Measurements from ENCODE around the gene ART1. TPM values are rescaled to one million over a fixed set of nuclear protein-coding genes. Genes with fewer than 3 reads are reported as not detected.
"Not testable (repeated sequence)": the region's sequence is repeated elsewhere in the genome, so short reads cannot be mapped to it uniquely, and the experiment has no call there.

Gene ART1
- total and polyA plus RNA-seq, 2 donors = 0.02 TPM; not detected in 1

DNA sequence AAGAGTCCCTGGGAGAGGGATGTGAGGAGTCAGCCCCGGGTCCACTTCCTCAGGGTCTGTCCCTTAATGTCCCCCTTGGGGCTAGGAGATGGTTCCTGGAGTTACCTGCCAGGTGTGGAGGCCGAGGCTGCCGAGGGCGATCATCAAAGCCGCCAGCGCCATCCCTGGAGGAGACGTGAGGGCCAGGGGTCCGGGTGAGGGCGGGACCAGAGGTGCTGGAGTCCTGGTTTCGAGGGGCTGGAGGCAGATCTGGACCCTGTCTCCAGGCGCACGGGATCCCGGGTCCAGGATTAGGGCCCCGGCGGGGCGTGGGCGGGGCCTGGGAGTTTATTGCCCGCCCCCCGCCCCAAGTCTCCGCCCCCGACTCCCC lies 3.2 kb upstream of the ART1 start, which contains the start of gene ART5:
Gene ART5 (minus strand): TSS at position 292 of the 370 bp plus-strand sequence. CDS start 130 bp downstream, at position 162.
- H3K27me3 ChIP-seq (ENCODE audit: control insufficient read depth in 2 of 2, insufficient read depth in 1 of 2, low read length in 1 of 2) = peaks cover 5 to 49% of the 10 kb centered on the region in 2 donors
- peak within 1 kb of the TSS; percentile 38 to 49 for H3K4me3 ChIP-seq (ENCODE audit: low read length in 2 of 2)
- peaks cover 7 to 8% of the 10 kb centered on the region in 2 donors for H3K4me1 ChIP-seq (ENCODE audit: control insufficient read depth in 2 of 2, insufficient read depth in 2 of 2, low read length in 2 of 2)
- no peak within 1 kb of the TSS for H3K27ac ChIP-seq (ENCODE audit: low read depth in 1 of 2, low read length in 1 of 2)
- H3K9me3 ChIP-seq (ENCODE audit: control insufficient read depth in 2 of 2, insufficient read depth in 1 of 2, low read length in 1 of 2) = peaks cover 0 to 8% of the 10 kb centered on the region in 2 donors
- no peak for DNase-seq (ENCODE audit: low read depth in 6 of 9, low spot score in 9 of 9)
- no peaks in the 10 kb centered on the region for H3K36me3 ChIP-seq (ENCODE audit: control insufficient read depth in 2 of 2, insufficient read depth in 2 of 2, low read length in 1 of 2)
- WGBS = 35% methylated on average over 21 of the region's 21 CpGs

GRCh38 chr11:3642071-3642951 lies 2.6 kb upstream of the ART1 start:
- DNase-seq (ENCODE audit: low read depth in 6 of 9, low spot score in 9 of 9) = peak; percentile 6 to 90 (median 54)
- Histone ChIP-seq H3K36me3 (ENCODE audit: control insufficient read depth in 2 of 2, insufficient read depth in 2 of 2, low read length in 1 of 2) (no peaks in the 10 kb centered on the region), H3K27ac (ENCODE audit: low read depth in 1 of 2, low read length in 1 of 2) (no peak overlapping the region), H3K4me1 (ENCODE audit: control insufficient read depth in 2 of 2, insufficient read depth in 2 of 2, low read length in 2 of 2) (peaks cover 7 to 8% of the 10 kb centered on the region in 2 donors), H3K27me3 (ENCODE audit: control insufficient read depth in 2 of 2, insufficient read depth in 1 of 2, low read length in 1 of 2) (peaks cover 5 to 49% of the 10 kb centered on the region in 2 donors), H3K9me3 (ENCODE audit: control insufficient read depth in 2 of 2, insufficient read depth in 1 of 2, low read length in 1 of 2) (peaks cover 0 to 8% of the 10 kb centered on the region in 2 donors), H3K4me3 (ENCODE audit: low read length in 2 of 2) (peak overlapping the region; percentile 38 to 49)
- WGBS = 3% methylated on average over 55 of the region's 55 CpGs

- H3K4me3 ChIP-seq (ENCODE audit: low read length in 2 of 2); H3K36me3 ChIP-seq (ENCODE audit: control insufficient read depth in 2 of 2, insufficient read depth in 2 of 2, low read length in 1 of 2): not testable (repeated sequence)
Measured at GRCh38 chr11:3643102-3643546, 1.8 kb upstream of the ART1 start.

DNA sequence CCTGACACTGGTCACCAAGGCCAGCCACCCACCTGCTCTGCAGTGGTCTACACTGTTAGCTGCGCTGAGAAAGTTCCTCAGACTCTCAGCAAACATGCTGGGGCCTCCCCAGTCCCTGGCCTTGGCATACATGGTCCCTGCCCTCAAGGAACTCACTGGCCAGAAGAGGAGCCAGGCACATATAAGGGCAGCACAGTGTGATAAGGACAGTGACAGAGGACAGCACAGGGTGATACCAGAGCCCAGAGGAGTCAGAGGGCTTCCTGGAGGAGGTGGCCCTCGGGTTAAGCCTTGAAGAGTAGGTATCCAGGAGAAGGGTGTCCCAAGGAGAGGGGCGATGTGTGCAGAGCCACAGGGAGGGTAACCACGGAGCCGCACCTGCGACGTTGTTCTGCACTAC lies 624 bp downstream of the ART1 start:
- Histone ChIP-seq H3K27ac (ENCODE audit: low read depth in 1 of 2, low read length in 1 of 2) (no peak overlapping the region), H3K36me3 (ENCODE audit: control insufficient read depth in 2 of 2, insufficient read depth in 2 of 2, low read length in 1 of 2) (no peaks in the 10 kb centered on the region), H3K4me1 (ENCODE audit: control insufficient read depth in 2 of 2, insufficient read depth in 2 of 2, low read length in 2 of 2) (peaks cover 7 to 8% of the 10 kb centered on the region in 2 donors), H3K4me3 (ENCODE audit: low read length in 2 of 2) (no peak overlapping the region), H3K9me3 (ENCODE audit: control insufficient read depth in 2 of 2, insufficient read depth in 1 of 2, low read length in 1 of 2) (peaks cover 0 to 8% of the 10 kb centered on the region in 2 donors), H3K27me3 (ENCODE audit: control insufficient read depth in 2 of 2, insufficient read depth in 1 of 2, low read length in 1 of 2) (peaks cover 5 to 45% of the 10 kb centered on the region in 2 donors)
- 86% methylated on average over 7 of the region's 7 CpGs for WGBS
- DNase-seq (ENCODE audit: low read depth in 6 of 9, low spot score in 9 of 9) = no peak

More at GRCh38 chr11:3643102-3643546, 1.8 kb upstream of the ART1 start:
- H3K9me3 ChIP-seq (ENCODE audit: control insufficient read depth in 2 of 2, insufficient read depth in 1 of 2, low read length in 1 of 2); H3K27ac ChIP-seq (ENCODE audit: low read depth in 1 of 2, low read length in 1 of 2); DNase-seq (ENCODE audit: low read depth in 6 of 9, low spot score in 9 of 9); H3K4me1 ChIP-seq (ENCODE audit: control insufficient read depth in 2 of 2, insufficient read depth in 2 of 2, low read length in 2 of 2): not testable (repeated sequence)
- H3K27me3 ChIP-seq (ENCODE audit: control insufficient read depth in 2 of 2, insufficient read depth in 1 of 2, low read length in 1 of 2) = peaks cover 5 to 49% of the 10 kb centered on the region in 2 donors
- 67% methylated on average over 11 of the region's 11 CpGs for WGBS

DNA sequence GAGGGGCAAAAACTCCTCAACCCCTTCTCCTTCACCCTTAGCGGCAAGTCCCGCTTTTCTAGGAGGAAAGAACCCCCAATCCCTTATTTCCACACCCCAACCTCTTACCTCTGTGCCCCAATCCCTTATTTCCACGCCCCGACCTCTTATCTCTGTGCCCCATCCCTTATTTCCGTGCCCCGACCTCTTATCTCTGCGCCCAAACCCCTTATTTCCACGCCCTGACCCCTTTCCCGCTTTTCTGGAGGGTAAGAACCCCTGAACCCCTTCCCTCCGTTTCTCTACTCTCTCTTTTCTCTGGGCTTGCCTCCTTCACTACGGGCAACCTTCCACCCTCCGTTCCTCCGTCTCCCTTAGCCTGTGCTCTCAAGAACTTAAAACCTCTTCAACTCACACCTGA lies 3.9 kb downstream of the ART1 start:
- not testable (repeated sequence) for H3K4me1 ChIP-seq (ENCODE audit: control insufficient read depth in 2 of 2, insufficient read depth in 2 of 2, low read length in 2 of 2); H3K9me3 ChIP-seq (ENCODE audit: control insufficient read depth in 2 of 2, insufficient read depth in 1 of 2, low read length in 1 of 2); H3K27ac ChIP-seq (ENCODE audit: low read depth in 1 of 2, low read length in 1 of 2); H3K4me3 ChIP-seq (ENCODE audit: low read length in 2 of 2); DNase-seq (ENCODE audit: low read depth in 6 of 9, low spot score in 9 of 9); H3K36me3 ChIP-seq (ENCODE audit: control insufficient read depth in 2 of 2, insufficient read depth in 2 of 2, low read length in 1 of 2)
- WGBS = 96% methylated on average over 13 of the region's 13 CpGs
- H3K27me3 ChIP-seq (ENCODE audit: control insufficient read depth in 2 of 2, insufficient read depth in 1 of 2, low read length in 1 of 2) = peaks cover 0 to 18% of the 10 kb centered on the region in 2 donors

GRCh38 chr11:3649374-3649773 lies 4.4 kb downstream of the ART1 start:
- not testable (repeated sequence) for DNase-seq (ENCODE audit: low read depth in 6 of 9, low spot score in 9 of 9)

GRCh38 chr11:3652514-3652913 lies 7.6 kb downstream of the ART1 start:
- DNase-seq (ENCODE audit: low read depth in 6 of 9, low spot score in 9 of 9); H3K4me3 ChIP-seq (ENCODE audit: low read length in 2 of 2); H3K27ac ChIP-seq (ENCODE audit: low read depth in 1 of 2, low read length in 1 of 2); H3K4me1 ChIP-seq (ENCODE audit: control insufficient read depth in 2 of 2, insufficient read depth in 2 of 2, low read length in 2 of 2); H3K36me3 ChIP-seq (ENCODE audit: control insufficient read depth in 2 of 2, insufficient read depth in 2 of 2, low read length in 1 of 2); H3K9me3 ChIP-seq (ENCODE audit: control insufficient read depth in 2 of 2, insufficient read depth in 1 of 2, low read length in 1 of 2); H3K27me3 ChIP-seq (ENCODE audit: control insufficient read depth in 2 of 2, insufficient read depth in 1 of 2, low read length in 1 of 2): not testable (repeated sequence)
- 97% methylated on average over 2 of the region's 3 CpGs for WGBS

More at GRCh38 chr11:3649374-3649773, 4.4 kb downstream of the ART1 start:
- H3K36me3 ChIP-seq (ENCODE audit: control insufficient read depth in 2 of 2, insufficient read depth in 2 of 2, low read length in 1 of 2); H3K4me1 ChIP-seq (ENCODE audit: control insufficient read depth in 2 of 2, insufficient read depth in 2 of 2, low read length in 2 of 2); H3K27ac ChIP-seq (ENCODE audit: low read depth in 1 of 2, low read length in 1 of 2); H3K9me3 ChIP-seq (ENCODE audit: control insufficient read depth in 2 of 2, insufficient read depth in 1 of 2, low read length in 1 of 2); H3K4me3 ChIP-seq (ENCODE audit: low read length in 2 of 2): not testable (repeated sequence)
- H3K27me3 ChIP-seq (ENCODE audit: control insufficient read depth in 2 of 2, insufficient read depth in 1 of 2, low read length in 1 of 2) = peaks cover 0 to 13% of the 10 kb centered on the region in 2 donors
- 78% methylated on average over 9 of the region's 9 CpGs for WGBS

GRCh38 chr11:3655547-3655946 lies 10.6 kb downstream of the ART1 start:
- DNase-seq (ENCODE audit: low read depth in 6 of 9, low spot score in 9 of 9) = no peak
- 97% methylated on average over 3 of the region's 3 CpGs for WGBS
- H3K36me3 ChIP-seq (ENCODE audit: control insufficient read depth in 2 of 2, insufficient read depth in 2 of 2, low read length in 1 of 2) = no peaks in the 10 kb centered on the region
- no peak overlapping the region for H3K4me3 ChIP-seq (ENCODE audit: low read length in 2 of 2)
- H3K9me3 ChIP-seq (ENCODE audit: control insufficient read depth in 2 of 2, insufficient read depth in 1 of 2, low read length in 1 of 2) = no peaks in the 10 kb centered on the region
- peaks cover 0 to 3% of the 10 kb centered on the region in 2 donors for H3K27me3 ChIP-seq (ENCODE audit: control insufficient read depth in 2 of 2, insufficient read depth in 1 of 2, low read length in 1 of 2)
- H3K4me1 ChIP-seq (ENCODE audit: control insufficient read depth in 2 of 2, insufficient read depth in 2 of 2, low read length in 2 of 2) = no peaks in the 10 kb centered on the region
- H3K27ac ChIP-seq (ENCODE audit: low read depth in 1 of 2, low read length in 1 of 2) = no peak overlapping the region

DNA sequence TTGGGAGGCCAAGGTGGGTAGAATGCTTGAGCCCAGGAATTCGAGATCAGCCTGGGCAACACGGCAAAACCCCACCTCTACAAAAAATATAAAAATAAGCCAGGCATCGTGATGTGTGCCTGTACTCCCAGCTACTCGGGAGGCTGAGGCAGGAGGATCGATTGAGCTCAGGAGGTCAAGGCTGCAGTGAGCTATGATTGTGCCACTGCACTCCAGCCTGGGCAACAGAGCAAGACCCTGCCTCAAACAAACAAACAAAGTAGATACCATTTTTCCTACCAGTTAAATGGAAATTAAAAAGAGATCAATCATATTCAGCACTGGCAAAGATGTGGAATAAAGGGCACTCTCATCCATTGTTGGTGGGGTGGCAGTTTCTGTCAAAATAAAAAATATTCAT lies 12.4 kb downstream of the ART1 start:
- H3K36me3 ChIP-seq (ENCODE audit: control insufficient read depth in 2 of 2, insufficient read depth in 2 of 2, low read length in 1 of 2); H3K9me3 ChIP-seq (ENCODE audit: control insufficient read depth in 2 of 2, insufficient read depth in 1 of 2, low read length in 1 of 2); H3K4me3 ChIP-seq (ENCODE audit: low read length in 2 of 2); H3K27ac ChIP-seq (ENCODE audit: low read depth in 1 of 2, low read length in 1 of 2); DNase-seq (ENCODE audit: low read depth in 6 of 9, low spot score in 9 of 9); H3K4me1 ChIP-seq (ENCODE audit: control insufficient read depth in 2 of 2, insufficient read depth in 2 of 2, low read length in 2 of 2); H3K27me3 ChIP-seq (ENCODE audit: control insufficient read depth in 2 of 2, insufficient read depth in 1 of 2, low read length in 1 of 2): not testable (repeated sequence)
- whole genome bisulfite sequencing = 93% methylated on average over 5 of the region's 5 CpGs
